Esophagus muscularis mucosa (tissue), 3 donors: ENCODE results near the gene CCNB3.

Experiments used
- CTCF ChIP-seq, 3 experiments: fragments of 200-600 bp in 2 of 3; fragments of 450-650 bp in 1 of 3; sonication (generic) in 2 of 3; IDR thresholded peaks; one replicate each; pipeline ENCODE4 v1.5.1; 2017 to 2019; ENCODE audit warnings: antibody characterized with exemption in 3 of 3, mild to moderate bottlenecking in 2 of 3, moderate library complexity in 1 of 3
- POLR2AphosphoS5 ChIP-seq, 2 donors: sonication (generic); formaldehyde crosslinking; IDR thresholded peaks; one replicate each; pipeline ENCODE4 v1.6.1; 2017; ENCODE audit warnings: antibody characterized with exemption in 2 of 2

DNA sequence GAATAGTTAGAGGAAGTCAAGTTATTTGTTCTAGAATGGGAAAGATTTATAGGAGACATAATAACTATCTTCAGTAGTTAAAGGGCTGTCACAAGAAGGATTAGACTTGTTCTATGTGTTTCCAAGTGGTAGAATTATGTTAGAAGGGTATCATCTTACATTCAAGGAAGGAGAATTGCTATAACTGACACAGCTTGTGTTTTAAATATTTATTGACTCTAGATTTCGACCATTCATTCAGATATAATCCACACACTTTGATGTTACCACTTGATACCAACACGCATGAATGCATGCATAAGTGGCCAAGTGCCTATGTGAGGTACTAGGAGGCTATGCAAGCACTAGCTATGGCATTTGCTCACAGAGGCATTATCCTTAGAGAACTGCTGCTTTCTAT is 122.7 kb downstream of the CCNB3 start:
- TF ChIP-seq CTCF (IDR thresholded peaks at IDR 0.05) (no peak), POLR2AphosphoS5 (IDR thresholded peaks at IDR 0.05) (no peak)
